ENCODE data around the gene ANKRD33B.
A peak's percentile ranks its signal among the peaks of the same experiment; 100 is the strongest.
"Not testable (repeated sequence)": the region's sequence is repeated elsewhere in the genome, so short reads cannot be mapped to it uniquely, and the experiment has no call there.

The ANKRD33B gene

DNA sequence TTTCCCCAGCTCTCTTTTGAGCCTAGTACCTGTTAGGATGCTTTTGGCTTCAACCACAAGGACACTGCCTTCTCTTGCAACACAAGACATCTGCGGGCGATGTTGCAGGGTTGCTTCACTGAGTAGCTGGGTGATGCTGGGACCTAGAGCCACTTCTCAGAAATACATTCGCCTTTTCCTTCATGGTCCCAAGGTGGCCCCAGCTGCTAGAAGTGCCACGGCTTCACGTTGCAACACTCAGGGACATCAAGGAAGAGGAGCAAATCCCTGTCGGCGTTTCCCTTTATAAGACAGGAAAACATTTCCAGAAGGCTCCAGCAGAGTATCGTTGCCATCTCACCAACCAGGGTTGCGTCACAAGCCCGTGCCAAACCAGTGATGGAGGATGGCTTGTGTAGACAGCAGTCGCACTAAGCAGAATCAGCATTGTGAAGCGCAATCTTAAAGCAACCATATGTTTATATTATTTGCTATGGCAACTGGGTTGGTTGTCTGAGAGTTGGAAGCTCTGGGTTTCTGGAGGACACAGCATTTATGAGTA, 62.7 kb downstream of the ANKRD33B start:
- H3K4me3 ChIP-seq (ENCODE audit: low read depth, low read length): no peak overlapping the region
- DNase-seq (ENCODE audit: low read depth): no peak
- TF ChIP-seq, protein P1, sequence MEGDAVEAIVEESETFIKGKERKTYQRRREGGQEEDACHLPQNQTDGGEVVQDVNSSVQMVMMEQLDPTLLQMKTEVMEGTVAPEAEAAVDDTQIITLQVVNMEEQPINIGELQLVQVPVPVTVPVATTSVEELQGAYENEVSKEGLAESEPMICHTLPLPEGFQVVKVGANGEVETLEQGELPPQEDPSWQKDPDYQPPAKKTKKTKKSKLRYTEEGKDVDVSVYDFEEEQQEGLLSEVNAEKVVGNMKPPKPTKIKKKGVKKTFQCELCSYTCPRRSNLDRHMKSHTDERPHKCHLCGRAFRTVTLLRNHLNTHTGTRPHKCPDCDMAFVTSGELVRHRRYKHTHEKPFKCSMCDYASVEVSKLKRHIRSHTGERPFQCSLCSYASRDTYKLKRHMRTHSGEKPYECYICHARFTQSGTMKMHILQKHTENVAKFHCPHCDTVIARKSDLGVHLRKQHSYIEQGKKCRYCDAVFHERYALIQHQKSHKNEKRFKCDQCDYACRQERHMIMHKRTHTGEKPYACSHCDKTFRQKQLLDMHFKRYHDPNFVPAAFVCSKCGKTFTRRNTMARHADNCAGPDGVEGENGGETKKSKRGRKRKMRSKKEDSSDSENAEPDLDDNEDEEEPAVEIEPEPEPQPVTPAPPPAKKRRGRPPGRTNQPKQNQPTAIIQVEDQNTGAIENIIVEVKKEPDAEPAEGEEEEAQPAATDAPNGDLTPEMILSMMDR (conservative IDR thresholded peaks at IDR 0.05; ENCODE audit: low read depth, low read length): no peak

DNA sequence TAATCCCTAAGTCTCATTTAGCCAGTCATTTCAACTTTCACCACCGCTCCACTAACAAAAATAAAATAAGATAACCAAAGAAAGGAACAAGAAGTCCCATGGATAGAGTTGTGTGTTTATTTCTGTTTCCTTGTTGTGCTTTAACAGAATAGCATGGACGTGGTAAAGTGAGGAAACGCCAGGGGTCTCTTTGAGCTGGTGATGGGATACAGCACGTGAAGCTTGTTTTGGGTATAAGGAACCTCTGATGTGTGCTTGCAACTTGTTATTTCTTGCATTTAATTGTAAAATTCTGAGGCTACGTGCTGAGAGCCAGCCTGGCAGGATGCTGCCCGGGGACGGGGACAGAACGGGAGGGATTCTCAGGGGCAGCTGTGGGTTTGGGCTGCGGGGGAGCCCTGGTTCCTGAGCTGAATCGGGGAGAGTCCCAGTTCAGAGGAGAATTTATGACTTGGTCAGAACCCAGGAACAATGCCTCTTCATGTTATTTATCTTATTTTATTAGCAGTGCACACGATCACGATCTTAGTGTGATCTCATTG, 63.4 kb downstream of the ANKRD33B start:
- peak overlapping the region; percentile 44 for H3K4me3 ChIP-seq (ENCODE audit: low read depth, low read length)
- no peak for DNase-seq (ENCODE audit: low read depth)
- TF ChIP-seq, protein P1 (conservative IDR thresholded peaks at IDR 0.05; ENCODE audit: low read depth, low read length): peak; percentile 1

DNA sequence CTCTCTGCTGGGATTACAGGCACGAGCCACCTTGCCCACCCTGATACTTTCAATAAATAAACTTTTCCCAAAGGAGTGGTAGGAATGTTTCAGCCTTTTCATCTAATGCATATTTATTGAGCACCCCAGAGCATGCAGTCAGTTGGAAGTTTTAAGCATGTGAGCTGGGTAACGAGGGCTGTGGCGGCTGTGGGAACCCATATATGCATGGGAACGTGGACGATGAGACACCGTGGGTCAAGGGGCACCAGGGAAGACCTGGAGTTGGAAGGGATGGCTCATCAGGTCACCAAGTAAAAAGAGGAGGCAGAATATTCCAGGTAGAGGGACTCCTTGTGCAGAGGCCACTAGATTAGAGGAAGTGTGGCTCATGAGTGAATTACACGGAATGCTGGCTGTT, 64.7 kb downstream of the ANKRD33B start:
- no peak overlapping the region for H3K4me3 ChIP-seq (ENCODE audit: low read depth, low read length)
- TF ChIP-seq, protein P1 (conservative IDR thresholded peaks at IDR 0.05; ENCODE audit: low read depth, low read length): no peak
- DNase-seq (ENCODE audit: low read depth): no peak

DNA sequence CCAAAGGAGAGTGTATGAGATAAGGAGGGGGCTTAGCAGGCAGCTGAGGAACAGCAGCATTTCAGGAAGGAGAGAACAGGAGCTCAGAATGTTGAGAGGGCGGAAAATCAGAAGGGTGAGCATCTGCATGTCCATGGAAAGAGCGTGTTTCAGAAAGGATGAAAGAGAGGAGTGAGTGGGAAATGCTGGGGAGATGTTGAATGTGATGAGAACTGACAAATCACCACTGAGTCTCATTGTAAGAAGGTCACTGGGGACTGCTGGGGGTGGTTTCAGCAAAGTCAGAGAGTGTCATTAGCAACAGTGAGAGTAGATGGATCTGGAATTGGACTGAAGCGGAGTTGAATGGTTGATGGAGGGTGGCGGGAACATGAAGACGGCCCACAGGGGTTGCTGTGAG, 65.8 kb downstream of the ANKRD33B start:
- TF ChIP-seq, protein P1 (conservative IDR thresholded peaks at IDR 0.05; ENCODE audit: low read depth, low read length): no peak
- no peak overlapping the region for H3K4me3 ChIP-seq (ENCODE audit: low read depth, low read length)
- no peak for DNase-seq (ENCODE audit: low read depth)

DNA sequence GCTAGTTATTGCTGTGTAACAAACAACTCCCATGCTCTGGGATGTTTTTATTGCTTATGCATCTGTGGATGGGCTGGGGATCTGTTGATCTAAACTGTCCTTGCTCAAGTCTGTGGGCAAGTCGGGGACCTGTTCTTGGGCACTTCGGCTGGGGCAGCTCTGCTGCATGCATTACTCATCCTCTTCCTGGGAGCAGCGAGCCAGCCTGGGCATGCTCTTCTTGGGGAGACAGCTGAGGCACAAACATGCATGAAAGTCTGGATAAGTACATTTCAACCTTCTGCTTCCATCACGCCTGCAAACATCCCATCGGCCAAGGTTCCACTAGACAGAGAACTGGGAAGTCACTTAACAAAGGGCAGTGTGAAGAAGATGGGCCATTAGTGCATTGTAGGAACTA, 66.3 kb downstream of the ANKRD33B start:
- TF ChIP-seq, protein P1 (conservative IDR thresholded peaks at IDR 0.05; ENCODE audit: low read depth, low read length): no peak
- no peak for DNase-seq (ENCODE audit: low read depth)
- no peak overlapping the region for H3K4me3 ChIP-seq (ENCODE audit: low read depth, low read length)

DNA sequence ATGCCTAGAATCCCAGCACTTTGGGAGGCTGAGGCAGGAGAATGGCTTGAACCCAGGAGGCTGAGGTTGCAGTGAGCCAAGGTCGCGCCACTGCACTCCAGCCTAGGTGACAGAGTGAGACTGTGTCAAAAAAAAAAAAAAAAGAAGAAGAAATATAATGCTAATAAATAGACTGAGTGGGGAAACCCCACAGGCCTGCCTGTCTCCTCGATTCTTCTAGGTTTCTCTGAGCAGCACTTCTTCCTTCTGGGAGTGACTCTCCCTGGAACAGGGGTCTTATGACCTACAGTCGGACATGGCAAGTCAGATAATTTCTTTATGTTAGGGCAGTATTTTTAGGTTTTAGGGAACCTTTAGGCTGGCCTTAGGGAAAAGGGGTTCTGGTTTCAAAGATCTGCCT, 66.9 kb downstream of the ANKRD33B start:
- DNase-seq (ENCODE audit: low read depth); H3K4me3 ChIP-seq (ENCODE audit: low read depth, low read length): not testable (repeated sequence)

DNA sequence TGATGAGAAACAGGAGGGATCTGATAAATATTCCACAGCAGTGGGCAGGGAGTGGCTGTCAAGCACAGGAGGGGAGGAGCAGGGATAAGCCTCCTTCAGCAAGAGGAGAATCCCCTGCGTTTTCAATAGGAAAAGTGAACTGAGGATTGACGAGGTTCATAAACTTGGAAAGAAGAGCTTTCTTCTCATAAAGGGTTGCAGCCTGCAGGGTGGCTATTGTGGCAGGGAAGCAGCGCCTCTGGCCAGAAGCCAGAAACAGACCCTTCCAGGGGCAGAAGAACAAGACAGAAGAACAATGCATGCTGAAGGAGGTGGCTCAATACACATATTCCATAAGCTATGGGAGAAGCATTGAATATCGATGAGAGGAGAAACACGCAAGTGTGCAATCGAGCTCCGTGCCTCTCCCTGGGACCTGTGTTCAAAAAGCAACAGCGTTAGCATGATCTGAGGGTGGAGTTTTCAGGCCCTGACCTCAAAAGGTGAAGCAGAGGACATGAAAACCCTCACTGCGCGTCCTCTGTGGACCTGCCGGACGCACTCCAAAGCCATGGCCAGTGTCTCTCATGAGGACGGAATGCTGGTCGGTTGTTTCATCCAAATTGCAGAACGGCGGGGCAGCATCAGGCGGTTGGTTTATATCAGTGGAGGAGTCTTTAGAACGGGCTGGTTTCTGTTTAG, 67.6 kb downstream of the ANKRD33B start:
- TF ChIP-seq, protein P1 (conservative IDR thresholded peaks at IDR 0.05; ENCODE audit: low read depth, low read length): no peak
- no peak overlapping the region for H3K4me3 ChIP-seq (ENCODE audit: low read depth, low read length)
- no peak for DNase-seq (ENCODE audit: low read depth)
